Upper lobe of right lung (tissue), 1 donor: Measurements from ENCODE around the gene MOB3A. TPM values are rescaled to one million over a fixed set of nuclear protein-coding genes. Genes with fewer than 3 reads are reported as not detected.

ENCODE experiments used
- ATAC-seq: fragments of 200-7000 bp; cut with Tn5 transposase; one replicate; pipeline ENCODE4 v1.9.1; 2020; ENCODE audit warnings: mild to moderate bottlenecking, moderate library complexity
- DNase-seq: peaks from one replicate; pipeline ENCODE4 v3.0.0-alpha.2; 2020
- H3K27ac ChIP-seq: fragments of 200-600 bp; one replicate; pipeline ENCODE4 v1.8.0; 2022
- H3K27me3 ChIP-seq: fragments of 200-600 bp; one replicate; pipeline ENCODE4 v1.8.0; 2022; ENCODE audit warnings: mild to moderate bottlenecking
- H3K36me3 ChIP-seq: fragments of 200-600 bp; one replicate; pipeline ENCODE4 v1.8.0; 2022
- H3K4me1 ChIP-seq: fragments of 200-600 bp; one replicate; pipeline ENCODE4 v1.8.0; 2022
- H3K4me3 ChIP-seq: fragments of 200-600 bp; one replicate; pipeline ENCODE4 v1.8.0; 2022; ENCODE audit warnings: mild to moderate bottlenecking
- H3K9me3 ChIP-seq: fragments of 200-600 bp; one replicate; pipeline ENCODE4 v1.8.0; 2022
- CTCF ChIP-seq: fragments of 200-600 bp; IDR thresholded peaks from one replicate; pipeline ENCODE4 v1.8.0; 2022; ENCODE audit warnings: antibody characterized with exemption
- intact Hi-C: fragments of 100-400 bp; cut with DNase I; formaldehyde crosslinking; loops from one replicate; pipeline ENCODE4 v1.11.0; 2022
- total RNA-seq: library from RNA; stranded (reverse); fragmentation: NEBNext Ultra II Directional; extraction: Animal tissue kit (Norgen Biotek cat#: 25700); gene quantifications from one replicate; pipeline ENCODE4 v1.2.1, GENCODE V29; 2021
- donor health status: DM: no; HTN: yes; CAD: no; lungs with severe emphysema.

The MOB3A gene
- total RNA-seq, 1 donor from 2014 or later, result 58.8 TPM

- Histone ChIP-seq H3K36me3 (peaks cover 83% of the 10 kb centered on the region), H3K9me3 (no peaks in the 10 kb centered on the region), H3K4me3 (no peak overlapping the region), H3K27ac (no peak overlapping the region), H3K27me3 (no peaks in the 10 kb centered on the region), H3K4me1 (no peaks in the 10 kb centered on the region)
- DNase-seq (no peak), ATAC-seq (no peak)
- no peak for TF ChIP-seq CTCF
- intact Hi-C loops, result no loop called here
Measured at GRCh38 chr19:2127758-2128157, 31.6 kb upstream of the MOB3A start.

- Histone ChIP-seq H3K9me3 (no peaks in the 10 kb centered on the region), H3K4me1 (no peaks in the 10 kb centered on the region), H3K4me3 (no peak overlapping the region), H3K36me3 (peaks cover 83% of the 10 kb centered on the region), H3K27me3 (no peaks in the 10 kb centered on the region), H3K27ac (no peak overlapping the region)
- intact Hi-C loops, result no loop called here
- DNase-seq (no peak), ATAC-seq (no peak)
- no peak for TF ChIP-seq CTCF
Measured at GRCh38 chr19:2126879-2127518, 30.9 kb upstream of the MOB3A start.

- H3K36me3 ChIP-seq, result peaks cover 86% of the 10 kb centered on the region
- DNase-seq (no peak), ATAC-seq (peak; percentile 19)
- no peaks in the 10 kb centered on the region for H3K9me3 ChIP-seq
- H3K4me1 ChIP-seq, result no peaks in the 10 kb centered on the region
- H3K27ac ChIP-seq, result no peak overlapping the region
- intact Hi-C loops, result no loop called here
- H3K27me3 ChIP-seq, result no peaks in the 10 kb centered on the region
- no peak overlapping the region for H3K4me3 ChIP-seq
- TF ChIP-seq CTCF, result no peak
Measured at GRCh38 chr19:2123682-2124387, 27.7 kb upstream of the MOB3A start.

- H3K36me3 ChIP-seq, result peaks cover 92% of the 10 kb centered on the region
- no peak for ATAC-seq
- H3K4me1 ChIP-seq, result no peaks in the 10 kb centered on the region
- DNase-seq, result no peak
- intact Hi-C loops, result no loop called here
- TF ChIP-seq CTCF, result no peak
- H3K9me3 ChIP-seq, result no peaks in the 10 kb centered on the region
- no peak overlapping the region for H3K4me3 ChIP-seq
- no peak overlapping the region for H3K27ac ChIP-seq
- no peaks in the 10 kb centered on the region for H3K27me3 ChIP-seq
Measured at GRCh38 chr19:2122982-2123381, 26.9 kb upstream of the MOB3A start.

GRCh38 chr19:2122251-2122650 is 26.1 kb upstream of the MOB3A start:
- no peak for ATAC-seq
- H3K4me1 ChIP-seq, result no peaks in the 10 kb centered on the region
- H3K9me3 ChIP-seq, result no peaks in the 10 kb centered on the region
- DNase-seq, result no peak
- no peak for TF ChIP-seq CTCF
- no peaks in the 10 kb centered on the region for H3K27me3 ChIP-seq
- peaks cover 94% of the 10 kb centered on the region for H3K36me3 ChIP-seq
- H3K27ac ChIP-seq, result no peak overlapping the region
- no peak overlapping the region for H3K4me3 ChIP-seq
- intact Hi-C loops, result no loop called here
